Endothelial cell of umbilical vein (primary cell): ENCODE measurements around the gene MAML2. TPM values are rescaled to one million over a fixed set of nuclear protein-coding genes. Genes with fewer than 3 reads are reported as not detected.
A peak's percentile ranks its signal among the peaks of the same experiment; 100 is the strongest.

Experiments
- BruUV-seq: library from RNA; stranded (reverse); fragments of 400-500 nt; replicated peaks from 2 replicates; lab custom pipeline; 2021; lab: Mats Ljungman, UMichigan
- CTCF ChIA-PET: fragments of 300-600, 350-600 bp; sonication (Branson Sonifier 250); formaldehyde crosslinking; loops from one replicate; lab custom pipeline; 2021; ENCODE audit warnings: antibody characterized with exemption, inconsistent platforms; lab: Charles Lee
- POLR2A ChIA-PET: fragments of 300-600, 350-600 bp; sonication (Branson Sonifier 250); formaldehyde crosslinking; loops from one replicate; lab custom pipeline; 2021; ENCODE audit warnings: antibody characterized with exemption, inconsistent platforms; lab: Charles Lee
- DNase-seq: peaks from one replicate; pipeline ENCODE4 v3.0.0-alpha.2; 2011; ENCODE audit warnings: low read depth, low spot score
- FAIRE-seq: peaks from 2 replicates; lab custom pipeline; 2011; peaks lifted over from hg19 to GRCh38; lab: Jason Lieb, UNC
- H2AFZ ChIP-seq: 2 replicates; pipeline ENCODE4 v1.6.0; 2012; ENCODE audit warnings: low read depth, low read length, control low read depth, inconsistent platforms
- H3K27ac ChIP-seq: 2 replicates; pipeline ENCODE4 v1.5.1; 2011; ENCODE audit warnings: low read depth, mild to moderate bottlenecking, control low read depth, low read length, moderate library complexity; ENCODE audit not compliant: insufficient read depth
- H3K27me3 ChIP-seq, 2 experiments: 2 replicates each; pipeline versions ENCODE4 v1.6.0 to v1.6.1; 2011; ENCODE audit warnings: low read length in 2 of 2, mixed read lengths in 1 of 2; ENCODE audit not compliant: control insufficient read depth in 2 of 2, insufficient read depth in 2 of 2
- H3K36me3 ChIP-seq, 2 experiments: 2 replicates in 1 of 2; 3 replicates in 1 of 2; pipeline ENCODE4 v1.5.1; 2011; ENCODE audit warnings: low read length in 2 of 2, mild to moderate bottlenecking in 1 of 2, moderate library complexity in 1 of 2; ENCODE audit not compliant: control insufficient read depth in 2 of 2, insufficient read depth in 2 of 2; ENCODE audit errors: extremely low read depth in 1 of 2
- H3K4me1 ChIP-seq: 3 replicates; pipeline ENCODE4 v1.5.1; 2011; ENCODE audit warnings: mild to moderate bottlenecking, low read length; ENCODE audit not compliant: control insufficient read depth, insufficient read depth; ENCODE audit errors: extremely low read depth
- H3K4me2 ChIP-seq: 2 replicates; pipeline ENCODE4 v1.6.1; 2011; ENCODE audit warnings: low read length, control low read depth, mixed read lengths; ENCODE audit not compliant: insufficient read depth
- H3K4me3 ChIP-seq, 3 experiments: fragments of 200-600 bp in 1 of 3; sonication (generic), shearing (Covaris generic) in 1 of 3; replicated peaks in 1 of 3; 2 replicates each; pipeline ENCODE4 v1.5.1; 2011 to 2016; ENCODE audit warnings: control low read depth in 3 of 3, low read length in 3 of 3, mild to moderate bottlenecking in 2 of 3, inconsistent platforms in 1 of 3, low read depth in 1 of 3, moderate library complexity in 1 of 3; ENCODE audit not compliant: insufficient read depth in 1 of 3
- H3K79me2 ChIP-seq: 2 replicates; pipeline ENCODE4 v1.6.0; 2012; ENCODE audit warnings: low read length, inconsistent platforms; ENCODE audit not compliant: control insufficient read depth, insufficient read depth
- H3K9ac ChIP-seq: replicated peaks from 2 replicates; pipeline ENCODE3; 2011; ENCODE audit warnings: low read length, control low read depth; ENCODE audit not compliant: insufficient read depth; ENCODE audit errors: extremely low read depth
- H3K9me1 ChIP-seq: replicated peaks from 3 replicates; pipeline ENCODE4 v1.6.0; 2011; ENCODE audit warnings: mild to moderate bottlenecking, low read length; ENCODE audit not compliant: control insufficient read depth, insufficient read depth; ENCODE audit errors: extremely low read depth
- H3K9me3 ChIP-seq: replicated peaks from 2 replicates; pipeline ENCODE4 v1.5.1; 2012; ENCODE audit warnings: low read length, inconsistent platforms; ENCODE audit not compliant: control insufficient read depth, insufficient read depth
- H4K20me1 ChIP-seq: replicated peaks from 2 replicates; pipeline ENCODE3; 2011; ENCODE audit warnings: mild to moderate bottlenecking, low read length; ENCODE audit not compliant: control insufficient read depth, insufficient read depth; ENCODE audit errors: extremely low read depth
- EZH2 ChIP-seq: IDR thresholded peaks from 2 replicates; pipeline ENCODE4 v1.6.1; 2012; ENCODE audit warnings: borderline replicate concordance, low read depth, mild to moderate bottlenecking, moderate library complexity, low read length, inconsistent platforms; ENCODE audit not compliant: severe bottlenecking
- FOS ChIP-seq: IDR thresholded peaks from 2 replicates; pipeline ENCODE4 v1.6.1; 2011; ENCODE audit warnings: mild to moderate bottlenecking, low read length, moderate library complexity, borderline replicate concordance; ENCODE audit not compliant: insufficient read depth
- GATA2 ChIP-seq: IDR thresholded peaks from 2 replicates; pipeline ENCODE4 v1.7.0; 2011; ENCODE audit warnings: low read depth, mild to moderate bottlenecking, moderate library complexity, mixed read lengths, low read length; ENCODE audit not compliant: insufficient read length, insufficient read depth
- JUN ChIP-seq: IDR thresholded peaks from 2 replicates; pipeline ENCODE4 v1.6.1; 2011; ENCODE audit warnings: borderline replicate concordance, low read depth; ENCODE audit not compliant: insufficient read length, insufficient read depth
- MYC ChIP-seq: IDR thresholded peaks from one replicate; pipeline ENCODE4 v1.6.1; 2011; ENCODE audit warnings: mild to moderate bottlenecking, low read depth, low read length
- POLR2A ChIP-seq: IDR thresholded peaks from 2 replicates; pipeline ENCODE4 v1.6.1; 2012; ENCODE audit warnings: low read depth, mild to moderate bottlenecking, control low read depth, low read length
- POLR2AphosphoS5 ChIP-seq: IDR thresholded peaks from 2 replicates; pipeline ENCODE4 v1.6.1; 2012; ENCODE audit warnings: low read depth, mild to moderate bottlenecking, control low read depth, low read length, moderate library complexity; ENCODE audit not compliant: insufficient read depth
- dilution Hi-C: fragments of 300-500 bp; cut with MboI; formaldehyde crosslinking; loops from one replicate; pipeline ENCODE4 v1.15.0; 2019; ENCODE audit warnings: low sequenced_read_pairs; ENCODE audit not compliant: extremely low pct_ligation_motif_present
- intact Hi-C: fragments of 100-400 bp; cut with micrococcal nuclease; formaldehyde crosslinking; loops from one replicate; pipeline ENCODE4 v1.10.0; 2022
- polyA plus RNA-seq, 4 experiments: library from polyadenylated mRNA; depleted of rRNA in 3 of 4; stranded (reverse) in 3 of 4; unstranded in 1 of 4; fragments of >200 nt; gene quantifications; 2 replicates each; pipeline versions ENCODE4 v1.2.1 to v1.2.3, GENCODE V29; 2011 to 2012; ENCODE audit warnings: missing spikeins in 1 of 4
- total RNA-seq: library from RNA; stranded (reverse); gene quantifications from 2 replicates; pipeline ENCODE4 v1.2.3, GENCODE V29; 2021
- TF ChIP-seq, protein P1 (sequence below): IDR thresholded peaks from 2 replicates; pipeline ENCODE4 v1.6.1; 2011; ENCODE audit not compliant: insufficient read depth, insufficient read length
- TF ChIP-seq, protein P2 (sequence below), 2 donors: IDR thresholded peaks; 1 replicate in 1 of 2; 2 replicates in 1 of 2; pipeline ENCODE4 v1.5.1; 2011; ENCODE audit warnings: low read length in 2 of 2, mild to moderate bottlenecking in 2 of 2, moderate library complexity in 2 of 2, control low read depth in 1 of 2, inconsistent platforms in 1 of 2, low read depth in 1 of 2; ENCODE audit not compliant: insufficient read depth in 1 of 2; ENCODE audit errors: extremely low read depth in 1 of 2

Gene MAML2
- total and polyA plus RNA-seq, 2 donors (not counting 3 experiments of a cell fraction or from before 2014, with no cell fraction given): 12.4 to 16.8 TPM

DNA sequence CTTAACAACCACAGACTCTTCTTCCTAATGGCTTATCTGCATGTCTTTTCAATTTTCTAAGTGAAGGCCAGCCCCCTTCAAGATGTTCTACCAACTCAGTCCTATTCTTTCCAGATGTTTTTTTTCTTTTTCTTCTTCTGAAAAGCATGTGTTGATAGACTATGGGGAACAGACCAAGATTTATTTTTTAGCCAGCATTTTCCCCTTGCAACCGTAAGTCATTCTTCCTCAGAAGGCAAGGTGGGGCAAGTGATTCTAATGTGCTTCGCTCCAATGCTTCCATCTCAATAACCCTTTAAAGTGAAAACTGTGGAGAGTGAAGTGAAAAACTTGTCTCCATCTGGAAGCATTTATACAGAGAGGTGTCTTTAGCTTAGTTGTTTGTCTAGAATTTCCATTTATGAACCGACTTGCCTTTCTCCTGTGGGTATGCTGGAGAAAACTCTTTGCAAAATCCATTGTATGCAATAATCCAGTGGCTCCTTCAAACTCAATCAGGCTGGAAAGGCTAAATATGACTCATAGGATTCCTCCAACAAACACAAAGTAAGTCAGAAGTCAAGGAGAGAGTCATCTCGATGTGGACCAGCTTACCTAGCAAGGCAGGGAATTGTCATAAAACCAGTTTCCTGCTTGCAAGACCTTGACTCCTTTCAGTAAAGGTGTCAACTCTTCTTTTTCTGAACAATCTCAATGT is 83.7 kb downstream of the MAML2 start:
- H3K79me2 ChIP-seq: peaks cover 4% of the 10 kb centered on the region
- peaks cover 48% of the 10 kb centered on the region for H3K4me1 ChIP-seq
- H2AFZ ChIP-seq: no peak overlapping the region
- ChIA-PET POLR2A (no interaction called here), CTCF (interaction anchor here (1.7 kb wide), 1 partner anchor 84 kb away, joined by 6 read pairs; the partner anchor contains the start of gene MAML2)
- H4K20me1 ChIP-seq: no peaks in the 10 kb centered on the region
- no peak overlapping the region for H3K27ac ChIP-seq
- no peaks in the 10 kb centered on the region for H3K9me3 ChIP-seq
- H3K4me2 ChIP-seq: no peak overlapping the region
- BruUV-seq: no TSS peak
- peak; percentile 64 for FAIRE-seq
- peak; percentile 49 for DNase-seq
- H3K4me3 ChIP-seq: no peak overlapping the region
- intact Hi-C loops (no loop called here), dilution Hi-C loops (no loop called here)
- H3K9ac ChIP-seq: no peak overlapping the region
- peak; percentile 84 for TF ChIP-seq FOS
- no peak for TF ChIP-seq MYC
- TF ChIP-seq, protein P1, sequence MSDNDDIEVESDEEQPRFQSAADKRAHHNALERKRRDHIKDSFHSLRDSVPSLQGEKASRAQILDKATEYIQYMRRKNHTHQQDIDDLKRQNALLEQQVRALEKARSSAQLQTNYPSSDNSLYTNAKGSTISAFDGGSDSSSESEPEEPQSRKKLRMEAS: no peak
- peak; percentile 77 for TF ChIP-seq JUN
- no peak for TF ChIP-seq POLR2A
- TF ChIP-seq EZH2: no peak
- peak; percentile 26 for TF ChIP-seq POLR2AphosphoS5
- TF ChIP-seq, protein P2, sequence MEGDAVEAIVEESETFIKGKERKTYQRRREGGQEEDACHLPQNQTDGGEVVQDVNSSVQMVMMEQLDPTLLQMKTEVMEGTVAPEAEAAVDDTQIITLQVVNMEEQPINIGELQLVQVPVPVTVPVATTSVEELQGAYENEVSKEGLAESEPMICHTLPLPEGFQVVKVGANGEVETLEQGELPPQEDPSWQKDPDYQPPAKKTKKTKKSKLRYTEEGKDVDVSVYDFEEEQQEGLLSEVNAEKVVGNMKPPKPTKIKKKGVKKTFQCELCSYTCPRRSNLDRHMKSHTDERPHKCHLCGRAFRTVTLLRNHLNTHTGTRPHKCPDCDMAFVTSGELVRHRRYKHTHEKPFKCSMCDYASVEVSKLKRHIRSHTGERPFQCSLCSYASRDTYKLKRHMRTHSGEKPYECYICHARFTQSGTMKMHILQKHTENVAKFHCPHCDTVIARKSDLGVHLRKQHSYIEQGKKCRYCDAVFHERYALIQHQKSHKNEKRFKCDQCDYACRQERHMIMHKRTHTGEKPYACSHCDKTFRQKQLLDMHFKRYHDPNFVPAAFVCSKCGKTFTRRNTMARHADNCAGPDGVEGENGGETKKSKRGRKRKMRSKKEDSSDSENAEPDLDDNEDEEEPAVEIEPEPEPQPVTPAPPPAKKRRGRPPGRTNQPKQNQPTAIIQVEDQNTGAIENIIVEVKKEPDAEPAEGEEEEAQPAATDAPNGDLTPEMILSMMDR (IDR thresholded peaks at IDR 0.05; ENCODE audit: extremely low read depth in 1 of 2, insufficient read depth in 1 of 2, low read depth in 1 of 2, low read length in 2 of 2): no peak
- TF ChIP-seq GATA2: no peak
- no peaks in the 10 kb centered on the region for H3K36me3 ChIP-seq
- H3K27me3 ChIP-seq: no peaks in the 10 kb centered on the region
- H3K9me1 ChIP-seq: no peaks in the 10 kb centered on the region
